A549 (cell line): Measurements from ENCODE around the gene CAPN11. TPM values are rescaled to one million over a fixed set of nuclear protein-coding genes. Genes with fewer than 3 reads are reported as not detected.
"Not testable (repeated sequence)": the region's sequence is repeated elsewhere in the genome, so short reads cannot be mapped to it uniquely, and the experiment has no call there.

Source experiments
- ATAC-seq, 2 experiments: fragments of 200-7000 bp in 1 of 2; fragments of >200 bp in 1 of 2; cut with Nextera tagmentation in 1 of 2; cut with Tn5 transposase in 1 of 2; 3 replicates each; pipeline versions ENCODE4 v1.8.0 to v1.9.1; 2018 to 2020; ENCODE audit warnings: mild to moderate bottlenecking in 1 of 2, moderate library complexity in 1 of 2
- CTCF ChIA-PET: fragments of 300-600 bp; sonication (Branson Sonifier 250); formaldehyde crosslinking; extraction: SDS; loops from one replicate; lab custom pipeline; 2021; ENCODE audit warnings: antibody characterized with exemption, inconsistent platforms; lab: Yijun Ruan, JAX
- POLR2A ChIA-PET: fragments of 350-600 bp; formaldehyde crosslinking; extraction: SDS; loops from one replicate; lab custom pipeline; 2021; ENCODE audit warnings: antibody characterized with exemption, inconsistent platforms; lab: Yijun Ruan, JAX
- DNase-seq, 2 experiments: peaks; one replicate each; pipeline versions ENCODE4 v3.0.0 to v3.0.0-alpha.2; 2011 to 2016; ENCODE audit warnings: low read depth in 1 of 2, low spot score in 1 of 2
- FAIRE-seq: peaks from 2 replicates; lab custom pipeline; 2011; peaks lifted over from hg19 to GRCh38; lab: Jason Lieb, UNC
- H3K27ac ChIP-seq, 2 experiments: fragments of >200 bp; sonication (Bioruptor Twin); formaldehyde crosslinking; 3 replicates each; pipeline ENCODE4 v1.5.1; 2016 to 2017
- H3K4me1 ChIP-seq: fragments of >200 bp; sonication (Bioruptor Twin); formaldehyde crosslinking; 3 replicates; pipeline ENCODE4 v1.6.1; 2016
- H3K4me2 ChIP-seq: fragments of >200 bp; sonication (Bioruptor Twin); formaldehyde crosslinking; 3 replicates; pipeline ENCODE4 v1.6.1; 2016
- H3K4me3 ChIP-seq: fragments of >200 bp; sonication (Bioruptor Twin); formaldehyde crosslinking; 3 replicates; pipeline ENCODE4 v1.5.1; 2016
- H3K9me3 ChIP-seq: fragments of >200 bp; sonication (Bioruptor Twin); formaldehyde crosslinking; 3 replicates; pipeline ENCODE4 v1.6.1; 2016
- CBX2 ChIP-seq: fragments of 200-600 bp; sonication (generic); IDR thresholded peaks from 2 replicates; pipeline ENCODE4 v1.6.1; 2016; ENCODE audit warnings: low read depth, mild to moderate bottlenecking, borderline replicate concordance
- EP300 ChIP-seq, 2 experiments: fragments of >200 bp; sonication (Bioruptor Twin); formaldehyde crosslinking; IDR thresholded peaks; 2 replicates in 1 of 2; 3 replicates in 1 of 2; pipeline ENCODE4 v1.6.1; 2016 to 2017
- FOSL2 ChIP-seq, 2 experiments: fragments of 450-650 bp in 1 of 2; fragments of >200 bp in 1 of 2; sonication (Bioruptor Twin) in 1 of 2; formaldehyde crosslinking; IDR thresholded peaks; 2 replicates each; pipeline versions ENCODE4 v1.5.0 to v1.6.1; 2016 to 2020; ENCODE audit warnings: mild to moderate bottlenecking in 1 of 2, moderate library complexity in 1 of 2
- FOXS1 ChIP-seq: fragments of 250-450 bp; sonication (Bioruptor Pico); IDR thresholded peaks from 2 replicates; pipeline ENCODE4 v1.5.0; 2020; ENCODE audit warnings: mild to moderate bottlenecking, moderate library complexity
- GATA3 ChIP-seq: IDR thresholded peaks from 2 replicates; pipeline ENCODE4 v1.6.1; 2012; ENCODE audit warnings: borderline replicate concordance
- HDAC2 ChIP-seq: fragments of 200-600 bp; sonication (generic); IDR thresholded peaks from 2 replicates; pipeline ENCODE4 v1.6.1; 2016
- HES2 ChIP-seq: fragments of >200 bp; sonication (Bioruptor Twin); formaldehyde crosslinking; IDR thresholded peaks from 2 replicates; pipeline ENCODE4 v1.6.1; 2016
- HEYL ChIP-seq: fragments of 250-450 bp; sonication (Bioruptor Pico); IDR thresholded peaks from 2 replicates; pipeline ENCODE4 v1.8.0; 2021; ENCODE audit warnings: mild to moderate bottlenecking, moderate library complexity
- HOXB13 ChIP-seq: fragments of 250-450 bp; sonication (Bioruptor Pico); IDR thresholded peaks from 2 replicates; pipeline ENCODE4 v1.5.0; 2020; ENCODE audit warnings: low read depth, mild to moderate bottlenecking, moderate library complexity
- KDM5A ChIP-seq: fragments of 200-600 bp; sonication (generic); IDR thresholded peaks from 2 replicates; pipeline ENCODE4 v1.6.1; 2016; ENCODE audit warnings: antibody characterized with exemption, mild to moderate bottlenecking
- MAZ ChIP-seq: fragments of 150-350 bp; IDR thresholded peaks from 2 replicates; pipeline ENCODE4 v1.6.1; 2014; ENCODE audit warnings: antibody characterized with exemption, low read depth, low read length, borderline replicate concordance
- MYC ChIP-seq: IDR thresholded peaks from 2 replicates; pipeline ENCODE4 v1.6.1; 2012; ENCODE audit warnings: mild to moderate bottlenecking, inconsistent platforms, low read length, improper control_type of control experiment, borderline replicate concordance
- RAD21 ChIP-seq, 2 experiments: fragments of >200 bp in 1 of 2; sonication (Bioruptor Twin) in 1 of 2; formaldehyde crosslinking in 1 of 2; IDR thresholded peaks in 1 of 2; conservative IDR thresholded peaks in 1 of 2; 2 replicates in 1 of 2; 3 replicates in 1 of 2; pipeline ENCODE4 v1.6.1; 2012 to 2018; ENCODE audit warnings: inconsistent platforms in 1 of 2
- RARB ChIP-seq: fragments of 250-450 bp; sonication (Bioruptor Pico); IDR thresholded peaks from 2 replicates; pipeline ENCODE4 v1.8.0; 2021; ENCODE audit warnings: mild to moderate bottlenecking, moderate library complexity
- REST ChIP-seq: fragments of 200-600 bp; sonication (generic); IDR thresholded peaks from 2 replicates; pipeline ENCODE4 v1.6.1; 2016; ENCODE audit warnings: antibody characterized with exemption, mild to moderate bottlenecking, moderate library complexity
- SMC3 ChIP-seq: fragments of >200 bp; sonication (Bioruptor Twin); formaldehyde crosslinking; IDR thresholded peaks from 3 replicates; pipeline ENCODE4 v1.6.1; 2018; ENCODE audit warnings: inconsistent platforms
- USF2 ChIP-seq: fragments of 450-650 bp; IDR thresholded peaks from 2 replicates; pipeline ENCODE4 v1.6.1; 2014; ENCODE audit warnings: antibody characterized with exemption
- ZSCAN20 ChIP-seq: fragments of 250-450 bp; sonication (Bioruptor Pico); IDR thresholded peaks from 2 replicates; pipeline ENCODE4 v1.8.0; 2022; ENCODE audit warnings: mild to moderate bottlenecking, moderate library complexity
- WGBS: methylation state at CpG from one replicate; pipeline ENCODE4 v1.1.6; 2017; ENCODE audit errors: missing lambda C conversion rate; 5-methylcytosine and 5-hydroxymethylcytosine counted together
- polyA plus RNA-seq, 4 experiments: library from polyadenylated mRNA; depleted of rRNA in 3 of 4; stranded (reverse); fragments of >200 nt; fragmentation: RNase III in 1 of 4; extraction: RNeasy Plus Mini Kit Qiagen cat#74134 plus additional on column Dnase treatment in 1 of 4; gene quantifications; 2 replicates in 3 of 4; 3 replicates in 1 of 4; pipeline ENCODE4 v1.2.3, GENCODE V29; 2011 to 2017

Gene CAPN11
- polyA plus RNA-seq, 2 of the 4 experiments (the other 2 are of a cell fraction), result 0.10 TPM; not detected in 1

- no peak for TF ChIP-seq HDAC2
- no peak for TF ChIP-seq RAD21 (conservative IDR thresholded peaks at IDR 0.05 in 1 of 2, IDR thresholded peaks at IDR 0.05 in 1 of 2)
- TF ChIP-seq MYC, result no peak
- no peak for TF ChIP-seq RARB (CRISPR knock-in tag)
- TF ChIP-seq HOXB13 (CRISPR knock-in tag), result no peak
- TF ChIP-seq USF2, result no peak
- TF ChIP-seq FOXS1, result no peak
- no peak for TF ChIP-seq EP300 (IDR thresholded peaks at IDR 0.05)
- ATAC-seq (peak; percentile 23 to 48; a peak in 2 of 6 replicates), DNase-seq (no peak), FAIRE-seq (no peak)
- ChIA-PET POLR2A (interaction anchor here (1.3 kb wide), 1 partner anchor 66 kb away, joined by 3 read pairs; the partner anchor contains the start of gene HSP90AB1), CTCF (interaction anchor here (1.0 to 1.6 kb wide), 3 partner anchors 8 to 54 kb away, joined by 3 to 7 read pairs (median 7); no protein-coding TSS in a partner anchor)
- WGBS, result 93% methylated on average over 4 of the region's 4 CpGs
- Histone ChIP-seq H3K4me1 (0 out of 3 replicates have a peak, but pooled peaks cover 5% of the 10 kb centered on the region), H3K4me3 (no peak overlapping the region), H3K4me2 (no peak overlapping the region), H3K9me3 (no peaks in the 10 kb centered on the region), H3K27ac (no peak overlapping the region)
These were observed 22.3 kb downstream of the CAPN11 start for GRCh38 chr6:44180886-44181285.

GRCh38 chr6:44181784-44182183 is 23.2 kb downstream of the CAPN11 start:
- CTCF ChIA-PET, result interaction anchor here (0.6 to 1.6 kb wide), 2 partner anchors 9 to 87 kb away, joined by 3 to 7 read pairs; no protein-coding TSS in a partner anchor
- FAIRE-seq, H3K4me3 ChIP-seq, H3K4me1 ChIP-seq, DNase-seq, ATAC-seq, H3K27ac ChIP-seq, H3K4me2 ChIP-seq, POLR2A ChIA-PET, H3K9me3 ChIP-seq: not testable (repeated sequence)

GRCh38 chr6:44182911-44183390 is 24.3 kb downstream of the CAPN11 start:
- Histone ChIP-seq H3K4me3 (no peak overlapping the region), H3K9me3 (no peaks in the 10 kb centered on the region), H3K27ac (no peak overlapping the region), H3K4me2 (no peak overlapping the region), H3K4me1 (0 out of 3 replicates have a peak, but pooled peaks cover 5% of the 10 kb centered on the region)
- 87% methylated on average over 4 of the region's 4 CpGs for WGBS
- ATAC-seq (no peak), FAIRE-seq (no peak), DNase-seq (no peak)
- POLR2A ChIA-PET, result no interaction called here
- TF ChIP-seq ZSCAN20 (CRISPR knock-in tag), result no peak
- no peak for TF ChIP-seq HEYL (CRISPR knock-in tag)
- no peak for TF ChIP-seq HES2
- no peak for TF ChIP-seq REST
- no peak for TF ChIP-seq SMC3
- TF ChIP-seq MAZ, result no peak
- no peak for TF ChIP-seq KDM5A
- TF ChIP-seq EP300 (IDR thresholded peaks at IDR 0.05), result no peak
- no peak for TF ChIP-seq GATA3
- TF ChIP-seq FOSL2 (IDR thresholded peaks at IDR 0.05), result no peak
- no peak for TF ChIP-seq FOSL2 (CRISPR knock-in tag; IDR thresholded peaks at IDR 0.05)
- no peak for TF ChIP-seq USF2
- no peak for TF ChIP-seq HOXB13 (CRISPR knock-in tag)
- TF ChIP-seq RAD21 (conservative IDR thresholded peaks at IDR 0.05 in 1 of 2, IDR thresholded peaks at IDR 0.05 in 1 of 2), result no peak
- TF ChIP-seq CBX2, result no peak
- TF ChIP-seq, all 56 proteins: peak for 0
- CTCF ChIA-PET, result interaction anchor here (1.0 to 2.6 kb wide), 2 partner anchors 10 kb away, joined by 7 to 9 read pairs; no protein-coding TSS in a partner anchor
